Activated CD4-positive, alpha-beta T cell treated with anti-CD3 and anti-CD28 coated beads, Interleukin-2, Interleukin-4, amounts not matched to agents 100 ng/mL and 50 ng/mL, durations not matched to agents 16 hours and 8 hours (primary cell): Measurements from ENCODE around the gene DUSP22.
"Not testable (repeated sequence)": the region's sequence is repeated elsewhere in the genome, so short reads cannot be mapped to it uniquely, and the experiment has no call there.

Source experiments
- DNase-seq: peaks from one replicate; pipeline ENCODE4 v3.0.0-alpha.2; 2020; ENCODE audit warnings: low spot score

DUSP22 gene

DNA sequence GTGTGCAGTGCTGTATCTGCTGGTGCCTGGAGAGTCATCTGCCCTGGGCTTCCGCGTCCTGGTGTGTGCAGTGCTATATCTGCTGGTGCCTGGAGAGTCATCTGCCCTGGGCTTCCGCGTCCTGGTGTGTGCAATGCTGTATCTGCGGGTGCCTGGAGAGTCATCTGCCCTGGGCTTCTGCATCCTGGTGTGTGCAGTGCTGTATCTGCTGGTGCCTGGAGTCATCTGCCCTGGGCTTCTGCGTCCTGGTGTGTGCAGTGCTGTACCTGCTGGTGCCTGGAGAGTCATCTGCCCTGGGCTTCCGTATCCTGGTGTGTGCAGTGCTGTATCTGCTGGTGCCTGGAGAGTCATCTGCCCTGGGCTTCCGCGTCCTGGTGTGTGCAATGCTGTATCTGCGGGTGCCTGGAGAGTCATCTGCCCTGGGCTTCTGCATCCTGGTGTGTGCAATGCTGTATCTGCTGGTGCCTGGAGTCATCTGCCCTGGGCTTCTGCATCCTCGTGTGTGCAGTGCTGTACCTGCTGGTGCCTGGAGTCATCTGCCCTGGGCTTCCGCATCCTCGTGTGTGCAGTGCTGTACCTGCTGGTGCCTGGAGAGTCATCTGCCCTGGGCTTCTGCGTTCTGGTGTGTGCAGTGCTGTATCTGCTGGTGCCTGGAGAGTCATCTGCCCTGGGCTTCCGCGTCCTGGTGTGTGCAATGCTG lies 33.0 kb downstream of the DUSP22 start:
- not testable (repeated sequence) for DNase-seq

DNA sequence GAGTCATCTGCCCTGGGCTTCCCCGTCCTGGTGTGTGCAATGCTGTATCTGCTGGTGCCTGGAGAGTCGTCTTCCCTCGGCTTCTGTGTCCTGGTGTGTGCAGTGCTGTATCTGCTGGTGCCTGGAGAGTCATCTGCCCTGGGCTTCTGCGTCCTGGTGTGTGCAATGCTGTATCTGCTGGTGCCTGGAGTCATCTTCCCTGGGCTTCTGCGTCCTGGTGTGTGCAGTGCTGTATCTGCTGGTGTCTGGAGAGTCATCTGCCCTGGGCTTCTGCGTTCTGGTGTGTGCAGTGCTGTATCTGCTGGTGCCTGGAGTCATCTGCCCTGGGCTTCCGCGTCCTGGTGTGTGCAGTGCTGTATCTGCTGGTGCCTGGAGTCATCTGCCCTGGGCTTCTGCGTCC lies 33.8 kb downstream of the DUSP22 start:
- not testable (repeated sequence) for DNase-seq

DNA sequence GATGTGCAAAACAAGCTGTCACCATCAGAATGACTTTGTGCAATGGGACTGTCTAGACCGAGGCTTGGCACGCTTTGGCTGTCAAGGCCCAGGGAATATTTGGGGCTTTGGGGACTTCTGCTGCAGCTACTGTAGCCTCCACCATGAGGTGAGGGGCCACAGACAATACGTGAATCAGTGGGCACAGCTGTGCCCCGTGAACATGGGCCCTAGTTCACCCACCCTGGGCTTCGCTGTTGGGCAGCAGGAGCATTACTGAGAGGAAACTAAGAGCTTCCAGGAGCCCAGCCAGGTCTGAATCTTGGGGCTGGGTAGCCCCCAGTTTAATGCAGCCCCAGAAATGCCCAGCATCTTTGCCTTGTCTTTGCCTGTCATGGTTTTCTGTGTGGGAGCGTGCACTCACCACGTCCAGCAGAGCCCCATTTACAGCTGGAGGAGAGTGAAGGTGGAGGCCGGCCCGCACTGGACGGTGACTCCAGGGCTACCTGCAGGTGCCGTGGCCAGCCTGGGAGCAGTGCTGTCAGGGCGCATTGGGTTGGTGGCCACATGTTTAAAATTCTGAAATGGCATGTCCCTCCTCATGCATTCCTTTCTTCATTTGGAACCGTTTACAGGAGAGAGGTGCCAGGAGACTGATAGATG lies 34.7 kb downstream of the DUSP22 start:
- DNase-seq, result no peak

DNA sequence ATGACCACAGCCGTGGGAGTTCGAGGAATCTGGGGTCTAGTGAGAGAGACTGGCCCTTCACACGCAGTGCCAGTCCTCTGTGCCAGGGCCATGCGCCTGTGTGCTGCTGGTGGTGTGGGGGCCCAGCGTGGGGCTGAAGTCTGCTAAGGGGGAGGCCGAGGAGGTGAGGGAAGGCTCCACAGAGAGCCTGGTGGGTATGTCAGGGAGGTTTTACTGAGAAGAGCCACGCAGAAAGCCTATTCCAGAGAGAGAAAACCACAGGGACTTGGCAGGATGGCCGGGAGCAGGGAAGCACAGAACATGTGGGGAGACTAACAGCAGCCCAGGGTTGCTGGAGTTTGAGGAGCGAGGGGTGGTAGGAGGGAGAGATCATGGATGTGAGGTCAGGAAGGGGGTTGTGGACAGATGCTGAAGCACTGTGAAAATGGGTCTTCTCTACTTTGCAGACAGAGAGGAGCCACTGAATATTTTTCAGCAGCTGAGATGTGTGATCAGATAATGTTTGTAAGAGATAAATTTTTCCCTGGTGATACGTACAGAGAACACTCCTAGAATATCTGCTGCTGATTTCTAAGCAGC lies 35.3 kb downstream of the DUSP22 start:
- DNase-seq, result no peak

DNA sequence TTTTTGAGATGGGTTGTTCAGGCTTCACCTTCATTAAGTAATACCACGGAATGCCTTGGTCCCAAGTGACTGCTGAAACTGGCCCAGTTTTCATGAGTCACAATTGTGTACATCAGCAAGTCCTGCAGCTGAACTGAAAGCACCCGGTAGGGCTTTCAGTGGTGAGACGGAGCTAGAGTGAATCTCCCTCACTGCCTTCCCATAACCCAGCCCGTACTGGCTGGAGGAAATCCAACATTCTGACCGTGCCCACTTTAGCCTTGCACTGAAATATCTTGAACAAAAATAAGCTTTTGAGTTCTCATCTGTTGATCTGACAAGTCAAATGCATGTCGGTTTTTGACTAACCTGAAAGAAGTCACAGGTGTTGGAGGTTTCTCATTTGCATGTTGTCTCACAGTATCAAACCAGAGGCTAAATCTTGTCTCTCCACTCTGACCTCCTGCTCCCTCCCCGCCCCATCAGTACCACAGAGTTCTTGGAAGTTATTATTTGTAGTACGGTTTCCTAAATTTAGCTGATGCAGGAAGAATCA lies 35.9 kb downstream of the DUSP22 start:
- DNase-seq, result peak; percentile 59

DNA sequence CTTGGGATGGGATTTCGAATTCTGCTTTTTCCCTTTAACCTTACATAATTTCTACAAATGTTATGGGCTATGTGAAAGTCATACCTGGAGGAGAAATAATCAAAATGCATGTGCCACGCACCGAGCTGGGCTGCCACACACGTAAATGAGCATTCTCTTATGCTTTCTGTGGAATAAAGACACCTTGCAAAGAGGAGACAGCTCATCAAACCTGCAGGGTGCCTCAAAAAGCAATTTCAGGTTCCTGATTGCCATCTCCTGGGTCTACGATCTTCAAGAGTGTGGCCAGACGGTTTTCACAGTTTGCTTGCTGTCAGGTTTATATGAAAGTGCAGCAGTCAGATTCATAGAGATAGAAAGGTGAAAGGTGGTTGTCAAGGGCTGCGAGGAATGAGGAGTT lies 36.6 kb downstream of the DUSP22 start:
- DNase-seq, result no peak

DNA sequence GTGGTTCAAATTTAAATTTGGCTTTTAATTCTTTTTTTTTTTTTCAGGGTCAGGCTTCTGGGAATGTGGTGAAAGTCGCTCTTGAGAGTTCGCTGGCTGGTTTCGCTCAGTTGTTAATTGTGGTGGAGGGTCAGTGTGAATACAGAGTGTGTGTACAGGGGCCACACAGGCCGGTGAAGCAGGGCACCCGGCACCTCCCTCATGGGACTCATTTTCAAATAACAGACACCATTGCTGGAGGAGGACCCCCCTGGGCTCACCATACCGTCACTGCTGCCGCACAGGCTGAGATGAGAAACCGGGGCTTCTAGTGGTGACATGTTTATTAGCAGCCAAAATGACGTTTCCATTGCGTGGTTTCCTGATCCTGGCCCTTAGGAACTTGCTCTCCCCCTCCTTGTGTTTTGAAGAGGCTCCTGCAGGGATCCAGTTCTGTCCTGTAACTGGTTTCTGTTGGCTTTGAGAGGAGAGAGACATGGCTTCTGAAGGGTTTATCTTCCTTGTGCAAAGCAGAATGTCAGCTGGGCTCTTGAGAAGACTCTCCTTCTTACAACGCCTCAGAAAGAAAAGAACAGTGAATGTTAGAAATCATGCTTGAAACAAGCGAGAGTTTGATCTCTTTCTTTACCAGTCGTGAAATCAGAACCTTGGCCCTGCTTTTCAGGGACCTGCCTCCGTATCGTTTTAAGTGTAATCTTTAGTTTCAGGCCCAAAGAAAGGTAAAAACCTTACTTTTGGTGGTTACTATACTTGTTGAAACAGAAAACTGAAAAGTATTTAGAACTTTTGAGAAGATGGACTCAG lies 37.8 kb downstream of the DUSP22 start:
- no peak for DNase-seq

DNA sequence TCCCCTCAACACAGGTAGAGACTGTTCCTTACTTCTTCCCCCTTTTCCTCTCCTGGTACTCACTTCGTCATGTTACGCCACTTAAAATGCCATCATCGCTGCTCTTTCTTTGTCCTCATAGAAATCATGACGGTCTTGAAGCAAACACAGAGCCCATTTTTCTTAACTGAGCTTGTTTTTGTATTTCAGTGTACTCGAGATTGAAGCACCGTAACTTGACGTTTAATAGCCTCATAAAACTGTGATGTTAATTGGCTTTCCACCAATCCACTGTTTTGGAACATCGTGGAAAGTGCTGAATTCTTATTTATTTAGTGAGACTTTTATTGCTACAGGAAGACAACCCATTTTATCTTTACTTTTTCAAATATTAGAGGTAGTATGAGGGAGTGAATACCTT lies 38.7 kb downstream of the DUSP22 start:
- no peak for DNase-seq

DNA sequence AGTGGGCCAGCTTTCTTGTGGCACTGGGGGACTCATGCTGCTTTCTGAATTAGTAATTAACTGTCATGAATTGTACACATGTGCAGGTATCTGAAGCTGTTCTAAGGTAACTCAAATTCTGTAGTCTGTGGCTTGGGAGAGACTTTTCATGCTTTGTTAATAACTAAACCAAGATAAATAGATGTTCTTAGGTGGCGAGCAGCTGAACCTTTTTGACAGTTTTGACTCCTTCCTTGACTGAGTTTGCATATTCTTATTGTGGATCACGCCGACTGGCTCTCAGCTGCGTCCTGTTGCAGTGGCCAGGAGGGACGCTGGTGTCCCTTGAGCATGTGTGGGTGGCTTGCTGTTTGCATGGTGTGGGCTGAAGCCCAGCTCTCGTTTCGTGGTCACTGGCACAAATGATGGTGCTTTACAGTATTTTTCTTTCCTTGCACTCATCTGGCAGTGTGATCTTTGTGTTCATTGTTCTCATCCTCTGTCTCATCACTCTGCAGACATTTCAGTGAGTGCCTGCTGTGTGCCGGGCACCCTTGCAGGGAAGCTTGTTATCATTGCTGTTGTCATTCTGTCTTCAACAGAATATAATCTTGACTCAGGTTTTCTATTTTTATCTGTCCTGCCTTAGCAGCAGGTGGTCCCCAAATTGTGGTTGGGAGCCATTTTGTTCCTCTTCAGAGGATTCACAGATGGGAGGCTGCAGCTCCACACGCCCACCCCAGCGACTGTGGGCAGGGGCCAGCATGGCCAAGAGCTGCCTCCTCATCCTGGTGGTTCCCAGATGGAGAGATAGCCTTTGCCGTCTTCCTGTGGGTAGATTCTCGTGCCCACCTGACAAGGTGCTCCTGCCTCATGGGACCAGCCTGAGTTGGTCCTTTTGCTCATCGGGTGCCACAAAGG lies 39.6 kb downstream of the DUSP22 start:
- DNase-seq, result peak; percentile 37

DNA sequence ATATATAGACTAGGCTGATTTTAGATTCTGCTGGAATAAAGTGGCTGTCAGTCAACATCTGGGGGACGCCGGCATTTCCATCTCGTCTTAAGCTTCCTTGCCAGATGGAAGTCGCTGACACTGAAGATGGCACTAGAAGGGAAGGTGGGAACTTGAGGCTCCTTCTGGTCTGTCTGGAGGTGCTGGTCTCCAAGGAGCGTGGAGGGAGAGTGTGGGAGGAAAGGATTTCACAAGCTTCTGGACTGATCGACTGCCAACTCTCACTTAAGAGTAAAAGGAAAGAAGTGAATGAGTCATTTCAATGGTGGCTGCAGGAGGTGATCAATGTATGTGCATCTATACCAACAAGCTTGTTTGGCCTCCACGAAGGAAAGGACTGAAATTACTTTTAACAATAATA lies 40.4 kb downstream of the DUSP22 start:
- DNase-seq, result peak; percentile 43

DNA sequence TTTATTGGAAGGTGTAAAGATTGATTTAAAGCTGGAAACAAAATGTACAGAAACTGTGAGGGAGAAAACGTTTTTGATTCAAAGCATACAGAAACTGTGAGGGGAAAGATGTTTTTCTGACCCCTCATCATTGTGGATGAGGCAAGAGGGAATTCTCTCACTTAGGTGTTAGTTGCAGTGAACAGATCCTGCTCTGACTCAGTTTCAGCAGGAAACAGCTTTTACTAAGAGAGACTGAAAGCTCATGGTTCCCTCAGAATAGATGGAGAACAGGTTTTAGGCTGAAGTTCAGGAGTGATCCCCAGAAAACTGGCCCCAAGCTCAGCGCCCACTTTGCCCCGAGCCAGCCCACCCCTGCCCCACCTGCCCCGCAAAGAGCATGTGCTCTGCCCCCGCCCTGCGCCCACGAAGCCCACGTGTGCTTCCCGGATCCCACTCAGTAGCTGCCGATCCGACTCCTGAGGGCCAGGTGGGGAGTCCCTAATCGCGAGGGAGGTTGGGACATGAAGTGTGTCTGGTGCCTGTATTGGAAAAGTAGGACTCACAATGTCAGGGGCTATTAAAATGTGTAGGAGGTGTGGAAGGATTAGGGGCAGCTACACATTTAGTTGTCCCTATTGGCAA lies 41.2 kb downstream of the DUSP22 start:
- DNase-seq, result no peak

DNA sequence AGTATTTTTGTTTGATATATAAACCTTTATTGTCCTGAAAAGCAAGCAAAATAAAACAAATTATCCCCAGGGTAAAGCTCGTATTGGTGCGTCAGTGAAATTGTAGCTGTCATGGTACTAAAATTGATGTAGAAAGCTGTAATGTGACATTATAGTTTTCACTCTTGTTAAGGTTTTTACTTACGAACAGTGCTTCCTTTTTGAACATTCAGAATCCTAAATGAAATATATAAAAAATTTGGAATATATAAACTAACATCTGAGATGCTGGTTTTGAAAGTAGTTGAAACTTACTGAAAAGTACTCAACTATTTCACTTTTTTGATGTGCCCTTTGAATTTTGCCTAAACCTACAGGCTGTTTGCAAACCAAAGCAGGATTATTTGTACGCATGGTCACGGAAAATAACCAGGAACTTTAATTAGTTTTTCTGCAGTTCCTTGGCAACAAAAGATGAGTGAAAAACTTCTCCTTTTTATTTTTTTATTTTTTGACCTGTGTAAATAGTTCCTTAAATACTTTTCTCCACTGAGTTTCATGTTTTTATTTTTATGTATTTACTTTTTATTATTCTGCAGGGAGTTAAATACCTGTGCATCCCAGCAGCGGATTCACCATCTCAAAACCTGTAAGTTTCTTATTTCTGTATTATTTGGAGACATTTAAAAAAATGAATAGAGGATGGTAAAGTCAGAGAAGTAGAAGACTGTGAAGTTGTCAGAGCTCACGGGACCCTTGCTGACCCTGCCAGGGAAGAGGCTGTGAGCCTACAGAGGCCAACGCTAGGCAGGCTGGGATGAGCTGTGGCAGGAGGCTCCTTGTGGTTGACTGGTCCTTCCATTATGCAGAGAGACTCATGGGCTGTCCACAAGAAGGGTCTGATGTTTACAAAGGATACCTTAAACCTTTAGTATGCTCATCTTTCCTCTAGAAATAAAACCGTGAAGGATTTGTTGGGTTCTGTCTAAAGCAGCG lies 42.5 kb downstream of the DUSP22 start:
- no peak for DNase-seq

DNA sequence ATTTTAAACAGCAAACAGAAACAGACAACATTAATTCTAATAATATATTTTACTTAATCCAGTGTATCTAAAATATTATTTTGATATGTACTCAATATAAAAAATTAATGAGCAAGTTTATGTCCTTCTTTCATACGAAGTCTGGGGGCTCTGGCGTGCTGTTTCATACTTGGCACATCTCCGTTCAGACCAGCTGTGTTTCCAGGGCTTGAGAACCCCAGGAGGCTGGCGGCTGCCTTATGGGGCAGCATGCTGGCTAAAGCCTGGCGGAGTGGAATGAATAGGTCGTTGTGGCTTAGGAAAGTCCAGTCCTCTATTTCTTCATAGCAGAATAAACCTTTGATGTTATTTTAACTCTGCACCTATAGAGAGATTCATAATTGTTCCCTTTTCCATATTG lies 43.3 kb downstream of the DUSP22 start:
- DNase-seq, result no peak

DNA sequence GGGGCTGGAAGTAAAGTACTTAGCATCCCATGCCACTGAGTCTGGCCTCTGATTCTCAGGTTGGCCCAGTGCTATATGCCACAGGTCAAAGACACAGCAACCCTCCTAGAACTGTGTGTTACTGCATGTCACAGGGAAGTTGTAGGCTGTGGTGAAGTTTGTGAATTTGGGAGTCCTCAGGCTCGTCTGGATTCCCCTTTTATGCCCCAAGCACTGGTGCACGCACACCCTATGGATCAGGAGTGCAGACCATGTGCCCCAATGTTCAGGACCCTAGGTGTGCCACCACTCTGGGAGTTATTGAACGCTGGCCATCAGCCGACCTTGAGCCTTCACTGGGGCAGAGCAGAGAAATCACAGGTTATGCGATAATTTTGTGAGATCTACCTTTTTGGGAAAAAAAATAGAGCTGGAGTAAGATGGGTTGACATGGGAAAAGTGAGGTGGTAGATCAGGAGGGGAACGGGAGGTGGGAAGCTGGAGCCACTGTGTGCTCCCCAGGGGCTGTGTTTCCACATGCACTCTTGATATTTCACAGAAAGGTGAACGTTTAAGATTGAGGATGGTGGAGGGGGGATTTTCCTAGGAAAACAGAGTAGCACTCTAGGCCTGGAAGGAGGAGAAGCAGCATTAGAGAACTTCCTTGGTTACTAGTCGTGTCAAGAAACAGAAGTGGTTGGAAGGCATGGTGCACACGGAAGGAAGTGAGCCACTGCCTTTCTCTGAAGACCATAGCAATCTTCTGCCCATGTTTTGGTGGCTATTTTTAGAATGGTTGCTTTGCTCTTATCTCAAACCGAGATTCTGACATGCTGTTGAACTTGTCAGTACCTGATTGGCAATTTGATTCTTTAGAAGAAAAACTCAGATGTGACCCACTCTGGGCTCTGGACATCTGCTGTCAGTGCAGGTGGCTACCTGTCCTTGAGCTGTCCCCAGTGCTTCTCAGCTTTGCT lies 44.1 kb downstream of the DUSP22 start:
- DNase-seq, result peak; percentile 28

DNA sequence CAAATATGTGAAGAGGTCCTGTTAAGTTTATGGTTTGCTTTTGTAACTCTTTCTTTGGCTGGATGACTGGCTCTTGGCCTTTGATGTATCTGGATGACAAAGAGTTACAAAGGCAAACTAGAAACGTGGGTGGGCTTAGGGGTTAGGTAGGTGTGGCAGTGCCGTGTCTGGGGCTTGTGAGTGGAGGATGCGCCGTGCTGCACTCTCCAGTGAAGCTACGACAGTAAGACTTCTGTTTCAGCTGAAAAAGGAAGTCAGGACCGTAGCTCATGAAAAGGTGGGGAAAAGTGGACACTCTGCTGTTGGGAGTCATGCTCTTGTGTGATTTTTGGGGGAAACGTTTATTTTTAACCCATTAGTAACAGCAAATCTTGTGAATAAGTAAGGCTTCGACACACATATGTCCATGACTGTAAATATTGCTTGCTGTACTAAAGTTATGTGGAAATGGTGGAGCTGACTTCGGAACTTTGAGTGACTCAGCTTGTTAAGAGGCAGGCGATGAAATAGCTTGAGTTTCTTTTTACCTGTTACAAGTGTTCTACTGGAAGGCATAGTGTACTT lies 45.6 kb downstream of the DUSP22 start:
- DNase-seq, result no peak

DNA sequence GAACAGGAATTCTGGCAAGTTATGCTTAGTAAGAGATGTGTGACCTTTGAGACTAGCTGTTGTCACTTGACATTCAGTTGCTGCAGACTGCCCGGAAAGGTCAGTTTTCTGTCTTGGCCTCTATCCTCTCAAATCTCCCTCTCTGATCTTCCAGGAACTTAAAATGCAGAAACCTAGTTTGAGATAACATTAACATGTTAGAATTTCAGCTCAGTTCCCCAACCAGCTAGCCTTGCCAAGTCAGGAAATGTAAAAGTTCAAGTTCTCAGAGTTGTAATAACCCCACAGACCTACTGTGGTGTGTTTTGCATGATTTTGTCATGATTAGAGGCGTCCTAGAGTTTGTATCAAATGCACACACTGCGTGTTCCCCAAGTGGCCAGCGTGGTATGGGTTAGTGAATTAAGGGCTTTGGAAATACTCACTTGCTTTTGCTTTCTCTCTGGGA lies 46.6 kb downstream of the DUSP22 start:
- DNase-seq, result no peak

DNA sequence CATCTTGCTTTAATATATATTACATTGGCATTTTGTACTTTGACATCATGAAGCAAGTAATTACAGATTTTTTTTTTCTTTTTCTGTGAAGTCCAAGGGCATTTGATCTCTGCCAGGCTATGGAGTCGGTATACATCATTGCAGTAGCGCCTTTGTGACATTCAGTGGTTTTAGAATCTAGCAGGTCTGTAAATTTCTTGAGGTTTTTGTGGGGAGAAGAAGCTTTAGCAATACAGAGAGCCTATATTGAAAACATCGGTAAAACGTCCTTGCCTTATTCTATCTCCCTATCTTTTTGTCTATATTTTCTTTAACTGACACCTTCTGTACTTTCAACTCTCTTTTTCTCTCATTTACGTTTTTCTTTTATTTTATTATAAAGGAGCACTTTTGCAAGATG lies 47.2 kb downstream of the DUSP22 start:
- DNase-seq, result peak; percentile 60
